Globus pallidus (tissue), 1 donor: Measurements from ENCODE around the gene TMEM171.
A peak's percentile ranks its signal among the peaks of the same experiment; 100 is the strongest.

Experiments
- DNase-seq: peaks from one replicate; pipeline ENCODE4 v3.0.0-alpha.2; 2015; ENCODE audit warnings: low spot score

TMEM171 gene

DNA sequence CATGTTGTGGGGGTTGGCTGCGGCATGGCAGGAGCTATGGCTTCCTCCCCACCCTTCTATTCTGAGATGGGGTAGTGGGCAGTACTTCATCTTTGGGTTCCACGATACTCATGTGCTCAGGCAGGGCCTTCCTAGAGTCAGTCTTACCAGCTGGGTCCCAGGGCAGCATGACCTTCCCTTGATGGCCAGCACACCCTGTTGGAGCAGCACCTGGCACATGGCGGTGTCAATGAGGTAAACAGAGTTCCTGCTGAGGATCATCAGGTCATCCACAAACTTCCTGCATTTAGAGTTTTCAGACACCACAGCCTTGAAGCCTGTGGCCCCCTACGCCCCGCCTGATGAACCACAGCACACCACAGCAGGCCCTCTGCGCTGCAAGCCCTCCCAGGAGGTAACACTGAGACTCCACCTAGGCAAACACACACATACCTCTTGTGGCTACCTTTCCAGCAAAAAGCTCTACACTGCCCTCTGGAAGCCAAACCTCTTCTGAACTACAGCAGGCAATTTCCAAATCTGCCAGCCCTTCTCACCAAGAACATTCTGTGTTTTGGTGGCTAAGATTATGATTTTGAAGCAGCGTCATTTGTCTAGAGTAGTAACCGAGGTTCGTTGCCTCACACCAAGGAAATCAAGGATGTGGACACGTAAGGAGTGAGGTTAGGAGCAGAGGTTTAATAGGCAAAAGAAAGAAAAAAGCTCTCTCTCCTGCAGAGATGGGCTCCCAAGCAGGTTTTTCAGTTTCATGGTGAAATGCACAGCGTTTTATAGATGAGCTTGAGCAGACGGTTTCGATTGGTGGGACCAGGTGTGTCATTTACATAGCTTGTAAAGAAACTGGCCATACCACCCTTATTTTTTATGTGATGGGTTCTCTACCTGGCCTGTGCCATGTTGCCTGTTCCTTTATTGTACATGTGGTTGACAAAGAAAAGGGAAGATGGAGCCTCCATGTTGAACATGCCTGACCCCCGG, 32.3 kb downstream of the TMEM171 start:
- no peak for DNase-seq

DNA sequence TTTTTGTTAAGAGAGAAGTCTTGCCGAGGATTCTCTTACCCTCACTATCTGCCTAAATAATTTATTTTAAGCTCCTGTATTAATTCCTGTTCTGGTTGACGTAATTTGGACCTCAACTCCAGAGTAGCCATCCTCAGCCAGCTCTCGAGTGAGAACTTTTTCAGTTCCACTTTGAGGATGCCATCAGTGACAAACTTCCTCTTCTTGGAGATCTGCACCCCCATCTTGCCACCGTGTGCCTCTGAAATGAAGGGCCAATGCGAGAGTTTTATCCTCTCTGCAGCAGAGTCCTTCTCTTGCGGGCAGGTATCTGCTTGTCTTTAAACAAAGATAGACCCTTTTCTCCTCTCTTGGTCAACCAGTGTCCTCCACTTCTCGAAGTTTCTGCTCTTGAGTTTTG, 33.1 kb downstream of the TMEM171 start:
- DNase-seq, result no peak

DNA sequence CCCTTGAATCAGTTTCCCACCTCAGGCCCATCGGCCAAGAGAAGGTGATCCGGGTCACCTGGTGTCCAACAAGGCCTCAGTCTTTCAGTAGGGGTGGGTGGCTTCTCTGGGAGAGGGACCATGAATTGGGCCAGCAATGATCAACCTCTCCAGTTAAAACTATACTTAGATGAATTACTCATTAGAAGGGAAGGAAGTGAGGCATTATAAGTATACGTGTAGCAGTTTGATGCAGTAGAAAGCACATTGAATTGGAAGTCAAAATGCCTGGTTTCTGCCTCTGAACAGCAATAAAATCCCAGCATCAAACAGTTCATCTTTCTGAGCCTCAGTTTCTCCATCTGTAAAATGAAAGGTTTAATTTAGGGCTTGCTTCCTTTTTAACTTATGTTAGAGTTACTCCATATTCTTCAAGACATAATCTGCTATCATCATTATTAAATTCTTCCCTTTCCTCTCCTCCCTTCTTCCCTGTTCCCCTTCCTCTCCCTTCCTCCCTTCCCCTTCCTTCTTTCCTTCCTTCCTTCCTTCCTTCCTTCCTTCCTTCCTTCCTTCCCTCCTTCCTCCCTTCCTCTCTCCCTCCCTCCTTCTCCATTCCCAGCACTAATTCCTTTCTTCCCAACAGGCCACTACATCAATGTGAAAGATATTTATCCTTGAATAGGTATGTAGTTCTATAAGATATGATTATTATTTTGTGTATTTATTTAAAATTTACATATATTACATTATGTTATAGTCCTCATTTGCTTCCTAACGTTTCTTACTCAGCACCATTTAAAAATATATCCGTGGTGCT, 34.0 kb downstream of the TMEM171 start:
- no peak for DNase-seq

DNA sequence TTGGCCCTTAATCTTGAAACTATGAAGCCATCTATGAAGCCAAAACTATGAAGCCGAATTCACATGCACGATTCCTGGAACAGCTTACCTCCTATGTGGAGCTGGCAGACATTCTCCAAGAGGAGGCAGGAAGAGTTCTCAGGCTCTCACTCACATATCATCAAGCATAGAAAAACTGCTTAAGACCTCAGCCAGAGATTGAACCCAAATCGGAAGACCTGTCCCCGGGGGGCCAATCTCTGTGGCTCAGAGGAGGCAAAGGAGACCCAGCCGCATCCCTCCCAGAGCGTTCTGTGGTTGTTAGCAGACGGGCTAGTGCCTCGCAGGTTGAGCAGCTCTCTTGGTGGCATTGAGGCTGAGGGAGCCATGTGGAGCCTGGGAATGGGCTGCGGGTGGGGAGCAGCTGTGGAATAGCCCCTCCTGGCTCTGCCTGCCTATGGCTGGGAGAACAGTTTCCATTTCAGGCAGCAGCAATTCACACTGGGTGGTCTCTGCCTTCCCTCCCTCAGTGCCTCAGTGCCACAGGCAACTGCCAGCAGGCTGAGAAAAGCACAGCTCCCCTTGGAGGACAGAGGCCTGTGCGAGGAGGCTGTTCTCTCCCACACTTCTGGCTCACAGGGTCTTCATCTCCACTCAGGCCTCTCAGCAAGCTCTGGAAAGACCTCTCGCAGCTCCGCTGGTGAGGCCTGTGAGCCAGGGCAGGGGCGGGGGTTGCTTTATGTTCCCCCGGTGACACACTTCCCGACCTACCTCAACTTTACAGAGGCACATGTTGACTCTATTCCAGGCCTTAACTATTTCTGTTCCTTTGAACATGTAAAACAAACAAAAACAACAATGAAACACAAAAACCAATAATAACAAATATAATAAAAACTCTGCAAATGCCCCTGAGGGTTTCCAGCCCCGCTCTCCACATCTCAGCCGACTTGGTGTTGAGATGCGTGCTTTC, 35.2 kb downstream of the TMEM171 start:
- DNase-seq, result no peak

DNA sequence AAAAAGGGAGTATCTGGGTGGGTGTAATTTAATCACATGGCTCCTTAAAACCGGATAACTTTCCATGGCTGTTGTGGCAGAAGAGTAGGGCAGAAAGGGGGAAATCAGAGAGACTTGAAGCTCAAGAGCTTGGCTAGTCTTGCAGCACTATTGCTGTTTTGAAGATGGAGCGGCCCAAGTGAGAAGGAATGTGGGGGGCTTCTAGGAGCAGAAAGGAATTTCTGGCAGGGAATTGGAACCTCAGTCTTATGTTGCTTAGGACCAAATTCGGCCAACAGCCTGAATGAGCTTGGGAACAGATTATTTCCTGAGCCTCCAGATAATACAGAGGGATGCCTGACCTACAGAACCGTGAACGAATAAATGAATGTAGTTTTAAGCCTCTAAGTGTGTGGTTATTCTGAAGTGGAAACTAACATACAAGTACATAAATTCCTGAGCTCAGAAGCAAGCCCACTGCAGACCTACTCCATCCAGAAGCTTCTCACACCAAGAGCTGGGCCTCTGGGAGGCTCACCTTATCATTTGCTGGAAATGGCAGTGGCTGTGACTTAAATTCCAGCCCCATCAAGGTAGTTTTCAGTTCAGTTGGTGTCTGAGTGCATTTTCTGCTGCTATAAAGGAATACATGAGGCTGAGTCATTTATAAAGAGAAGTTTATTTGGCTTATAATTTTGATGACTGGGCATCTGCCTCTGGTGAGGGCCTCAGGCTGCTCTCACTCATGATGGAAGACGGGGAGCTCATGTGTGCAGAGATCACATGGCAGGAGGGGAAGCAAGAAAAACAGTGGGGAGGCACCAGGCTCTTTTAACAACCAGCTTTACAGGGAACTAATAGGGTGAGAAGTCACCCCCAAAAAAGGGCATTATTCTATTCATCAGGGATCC, 37.3 kb downstream of the TMEM171 start:
- no peak for DNase-seq

DNA sequence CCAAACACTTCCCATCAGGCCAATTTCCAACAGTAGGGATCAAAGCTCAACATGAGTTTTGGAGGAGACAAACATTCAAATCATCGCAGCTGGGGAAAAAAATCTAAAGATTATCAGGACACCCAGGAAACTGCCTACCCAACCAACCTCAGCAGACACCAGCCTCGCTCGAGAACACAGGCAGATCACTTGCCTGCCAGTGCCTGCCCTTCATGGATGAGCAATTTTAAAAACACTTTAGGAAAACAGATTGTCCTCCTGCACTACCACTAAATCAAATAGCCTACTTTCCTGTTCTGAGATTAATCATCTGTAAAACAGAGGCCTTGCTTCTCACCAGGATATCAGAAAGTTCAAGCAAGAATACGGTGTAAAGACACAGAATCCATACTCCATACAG, 37.9 kb downstream of the TMEM171 start:
- DNase-seq, result no peak

DNA sequence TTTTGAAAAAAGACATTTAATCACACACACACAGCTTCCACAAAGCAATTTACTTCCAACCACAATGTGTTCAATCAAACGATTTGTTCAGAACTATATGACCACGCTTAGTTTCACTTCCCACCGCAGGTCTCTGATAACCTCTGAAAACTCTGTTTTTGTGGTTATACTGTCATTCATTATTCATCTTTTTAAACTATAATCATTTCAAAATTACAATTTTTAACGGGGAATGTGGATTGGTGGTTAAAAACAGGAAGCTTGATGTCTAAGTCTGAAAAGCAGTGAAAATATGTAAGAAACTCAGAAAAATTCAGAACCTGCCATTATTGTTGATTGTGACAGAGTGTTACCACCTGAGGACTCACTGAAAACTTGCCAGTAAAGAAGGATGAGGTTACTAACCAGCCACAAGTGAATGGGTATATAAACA, 39.9 kb downstream of the TMEM171 start:
- no peak for DNase-seq

DNA sequence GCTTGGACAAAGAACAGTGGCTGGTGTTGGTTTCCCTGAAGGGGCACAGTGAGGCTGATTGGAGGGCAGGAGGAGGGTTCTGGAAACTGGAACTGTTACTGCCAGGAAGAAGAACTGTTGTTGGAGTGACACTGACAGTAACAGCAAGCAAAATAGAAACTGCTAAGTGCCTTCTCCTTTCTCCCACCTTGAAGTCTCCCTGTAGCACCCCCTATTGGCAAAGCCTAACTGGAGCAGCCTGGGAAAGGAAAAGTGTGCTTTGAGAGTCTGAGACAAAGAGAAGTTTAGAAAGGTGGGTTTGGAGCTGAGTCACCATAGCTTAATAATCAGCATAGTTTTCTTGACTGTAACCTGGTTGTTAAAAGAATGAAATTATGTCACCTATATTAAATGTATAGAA, 50.1 kb downstream of the TMEM171 start:
- DNase-seq, result peak; percentile 50

DNA sequence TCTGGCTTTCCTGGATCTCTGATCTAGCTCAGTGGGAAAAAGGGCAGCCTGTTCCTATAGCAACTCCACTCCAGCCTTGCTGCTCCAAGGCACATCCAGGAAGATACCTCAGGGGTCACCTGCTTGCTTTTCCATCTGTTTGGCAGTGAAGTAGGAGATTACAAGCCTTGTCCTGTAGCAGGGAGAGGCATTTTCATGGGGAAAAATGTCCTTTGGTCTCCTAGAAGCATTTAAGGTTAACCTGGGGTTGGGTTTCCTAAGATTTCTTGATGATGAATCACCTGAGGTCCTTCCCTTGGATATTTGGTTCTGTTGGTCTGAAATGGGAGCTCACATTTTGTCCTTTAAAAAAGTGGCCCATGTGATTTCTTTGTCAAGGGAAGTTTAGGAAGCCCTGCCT, 51.1 kb downstream of the TMEM171 start:
- no peak for DNase-seq

DNA sequence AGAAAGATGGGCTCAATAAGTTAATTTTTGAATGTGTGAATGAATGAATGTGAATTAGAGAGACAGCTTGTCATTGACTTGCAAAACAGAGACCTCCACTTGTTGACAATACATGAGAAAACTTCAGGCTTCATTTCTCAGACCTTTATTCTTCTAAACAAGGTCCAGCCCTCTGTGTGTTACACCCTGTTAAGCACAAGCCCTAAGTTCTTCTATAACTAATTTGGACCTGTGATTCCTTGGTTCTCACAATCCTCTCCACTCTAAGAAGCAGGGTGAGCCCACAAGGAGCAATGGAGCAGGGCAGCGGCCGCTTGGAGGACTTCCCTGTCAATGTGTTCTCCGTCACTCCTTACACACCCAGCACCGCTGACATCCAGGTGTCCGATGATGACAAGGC, 52.6 kb downstream of the TMEM171 start, which contains the start of gene TMEM174:
TSS of gene TMEM174 (plus strand) at position 243 of the 400 bp plus-strand sequence. CDS start at position 294, 51 bp downstream.
- no peak for DNase-seq

DNA sequence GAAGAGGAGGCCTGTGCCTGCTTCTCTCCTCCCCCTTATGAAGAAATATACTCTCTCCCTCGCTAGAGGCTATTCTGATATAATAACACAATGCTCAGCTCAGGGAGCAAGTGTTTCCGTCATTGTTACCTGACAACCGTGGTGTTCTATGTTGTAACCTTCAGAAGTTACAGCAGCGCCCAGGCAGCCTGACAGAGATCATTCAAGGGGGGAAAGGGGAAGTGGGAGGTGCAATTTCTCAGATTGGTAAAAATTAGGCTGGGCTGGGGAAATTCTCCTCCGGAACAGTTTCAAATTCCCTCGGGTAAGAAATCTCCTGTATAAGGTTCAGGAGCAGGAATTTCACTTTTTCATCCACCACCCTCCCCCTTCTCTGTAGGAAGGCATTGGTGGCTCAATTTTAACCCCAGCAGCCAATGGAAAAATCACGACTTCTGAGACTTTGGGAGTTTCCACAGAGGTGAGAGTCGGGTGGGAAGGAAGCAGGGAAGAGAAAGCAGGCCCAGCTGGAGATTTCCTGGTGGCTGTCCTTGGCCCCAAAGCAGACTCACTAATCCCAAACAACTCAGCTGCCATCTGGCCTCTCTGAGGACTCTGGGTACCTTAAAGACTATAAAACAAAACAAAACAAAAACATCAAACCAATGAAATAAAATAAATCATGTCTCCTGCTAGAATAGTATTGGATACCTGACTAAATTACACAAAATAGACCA, 53.9 kb downstream of the TMEM171 start:
- DNase-seq, result no peak

DNA sequence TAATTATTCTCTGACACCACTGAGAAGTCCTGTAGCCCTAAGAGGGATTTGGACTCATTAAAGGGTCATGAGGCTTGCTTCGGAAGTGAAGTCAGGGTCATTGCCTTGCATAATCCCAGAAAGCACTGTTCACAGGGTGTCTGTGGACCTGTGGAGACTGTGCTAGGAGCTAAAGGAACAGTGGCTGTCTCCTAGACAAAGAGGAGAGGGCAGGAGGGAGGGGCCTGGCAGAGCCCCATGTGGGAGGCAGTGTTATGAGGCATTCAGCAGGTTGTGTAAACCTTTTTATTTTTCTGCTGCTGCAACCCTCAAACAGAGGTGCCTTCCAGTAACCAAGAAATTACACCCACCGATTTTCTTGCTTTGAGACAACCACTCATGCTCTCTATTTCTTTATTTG, 55.9 kb downstream of the TMEM171 start:
- DNase-seq, result no peak

DNA sequence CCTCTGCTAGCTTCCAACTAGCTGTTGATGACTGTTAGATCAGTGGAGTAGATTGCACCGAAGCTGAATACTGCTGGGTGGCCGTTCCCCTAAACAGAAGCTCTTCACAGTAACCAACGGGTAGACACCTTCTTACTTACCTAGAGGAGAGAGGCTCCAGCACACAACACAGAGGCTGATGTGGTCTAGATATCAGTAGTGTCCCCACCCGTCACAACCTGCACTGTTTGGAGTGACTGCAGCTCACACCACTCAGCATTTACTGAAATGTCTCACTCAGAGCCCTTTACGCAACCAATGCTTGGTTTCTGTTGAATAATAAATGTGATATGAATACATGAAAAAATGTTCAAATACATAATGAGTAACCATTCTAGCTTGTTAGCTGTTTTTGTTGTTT, 57.9 kb downstream of the TMEM171 start:
- no peak for DNase-seq

DNA sequence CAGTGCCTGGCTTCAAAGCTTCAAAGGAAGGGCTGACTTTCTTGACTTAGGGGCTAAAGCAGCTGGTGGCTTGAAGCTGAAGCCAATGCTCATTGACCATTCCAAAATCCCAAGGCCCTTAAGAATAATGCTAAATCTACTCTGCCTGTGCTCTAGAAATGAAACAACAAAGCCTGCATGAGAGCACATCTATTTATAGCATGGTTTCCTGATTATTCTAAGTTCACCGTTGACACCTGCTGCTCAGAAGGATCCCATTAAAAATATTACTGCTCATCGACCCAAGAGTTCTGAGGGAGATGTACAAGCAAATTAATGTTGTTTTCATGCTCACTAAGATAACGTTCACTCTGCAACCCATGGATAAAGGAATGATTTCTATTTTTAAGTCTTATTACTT, 59.4 kb downstream of the TMEM171 start:
- no peak for DNase-seq

DNA sequence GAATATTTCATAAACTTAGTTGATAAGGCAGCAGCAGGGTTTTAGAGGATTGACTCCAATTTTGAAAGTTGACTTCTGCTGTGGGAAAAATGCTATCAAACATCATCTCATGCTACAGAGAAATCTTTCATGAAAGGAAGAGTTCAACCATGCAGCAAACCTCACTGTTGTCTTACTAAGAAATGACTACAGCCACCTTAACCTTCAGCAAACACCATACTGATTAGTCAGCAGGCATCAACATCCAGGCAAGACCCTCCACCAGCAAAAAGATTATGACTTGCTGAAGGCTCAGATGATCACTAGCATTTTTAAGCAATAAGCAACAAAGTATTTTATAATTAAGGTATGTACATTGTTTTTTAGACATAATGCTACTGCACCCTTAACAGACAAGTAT, 60.2 kb downstream of the TMEM171 start:
- DNase-seq, result no peak
